Trophoblast cell (in vitro differentiated cells and primary cell): Measurements from ENCODE around the gene SURF2.

Experiments used
- DNase-seq, 2 donors: peaks; one replicate each; pipeline ENCODE4 v3.0.0-alpha.2; 2016
- H2AFZ ChIP-seq: 2 replicates; pipeline ENCODE4 v1.6.1; 2013; ENCODE audit warnings: low read length, moderate library complexity, mild to moderate bottlenecking; ENCODE audit not compliant: insufficient read depth, poor library complexity
- H2AK5ac ChIP-seq: 2 replicates; pipeline ENCODE4 v1.6.1; 2013; ENCODE audit warnings: mild to moderate bottlenecking, low read length
- H2BK120ac ChIP-seq: 2 replicates; pipeline ENCODE4 v1.6.1; 2013; ENCODE audit warnings: low read length, mild to moderate bottlenecking, moderate library complexity; ENCODE audit not compliant: insufficient read depth, poor library complexity
- H2BK12ac ChIP-seq: 2 replicates; pipeline ENCODE4 v1.6.1; 2013; ENCODE audit warnings: mild to moderate bottlenecking, low read length, moderate library complexity
- H2BK5ac ChIP-seq: 2 replicates; pipeline ENCODE4 v1.6.1; 2013; ENCODE audit warnings: low read length, low read depth, moderate library complexity, mild to moderate bottlenecking; ENCODE audit not compliant: poor library complexity
- H3K14ac ChIP-seq: 2 replicates; pipeline ENCODE4 v1.6.1; 2013; ENCODE audit warnings: mild to moderate bottlenecking, low read length
- H3K18ac ChIP-seq: 2 replicates; pipeline ENCODE4 v1.6.1; 2013; ENCODE audit warnings: mild to moderate bottlenecking, low read length
- H3K23ac ChIP-seq: 2 replicates; pipeline ENCODE4 v1.6.1; 2013; ENCODE audit warnings: low read length
- H3K27ac ChIP-seq: 2 replicates; pipeline ENCODE4 v1.5.1; 2013; ENCODE audit warnings: low read depth, mild to moderate bottlenecking, inconsistent platforms, low read length, moderate library complexity
- H3K27me3 ChIP-seq: 2 replicates; pipeline ENCODE4 v1.6.1; 2013; ENCODE audit warnings: inconsistent platforms, mild to moderate bottlenecking, low read length, moderate library complexity; ENCODE audit not compliant: insufficient read depth
- H3K36me3 ChIP-seq, 2 experiments: 1 replicate in 1 of 2; 2 replicates in 1 of 2; pipeline ENCODE4 v1.6.1; 2013; ENCODE audit warnings: low read length in 2 of 2, mild to moderate bottlenecking in 2 of 2, moderate library complexity in 1 of 2; ENCODE audit not compliant: insufficient read depth in 2 of 2, control insufficient read depth in 1 of 2
- H3K4ac ChIP-seq: 2 replicates; pipeline ENCODE4 v1.6.1; 2013; ENCODE audit warnings: low read depth, mild to moderate bottlenecking, low read length, moderate library complexity
- H3K4me1 ChIP-seq, 2 experiments: 1 replicate in 1 of 2; 2 replicates in 1 of 2; pipeline ENCODE4 v1.6.1; 2013; ENCODE audit warnings: low read length in 2 of 2, mild to moderate bottlenecking in 2 of 2, moderate library complexity in 1 of 2; ENCODE audit not compliant: insufficient read depth in 2 of 2, control insufficient read depth in 1 of 2
- H3K4me2 ChIP-seq: 2 replicates; pipeline ENCODE4 v1.6.1; 2013; ENCODE audit warnings: inconsistent platforms, mild to moderate bottlenecking, low read length, moderate library complexity
- H3K4me3 ChIP-seq: 2 replicates; pipeline ENCODE4 v1.5.1; 2013; ENCODE audit warnings: mild to moderate bottlenecking, low read depth, low read length, inconsistent platforms
- H3K79me1 ChIP-seq: one replicate; pipeline ENCODE4 v1.6.1; 2013; ENCODE audit warnings: low read length
- H3K79me2 ChIP-seq: 2 replicates; pipeline ENCODE4 v1.6.1; 2013; ENCODE audit warnings: low read length, mild to moderate bottlenecking; ENCODE audit not compliant: control insufficient read depth, insufficient read depth, poor library complexity
- H3K9ac ChIP-seq: 2 replicates; pipeline ENCODE4 v1.6.1; 2013; ENCODE audit warnings: mild to moderate bottlenecking, low read length
- H3K9me3 ChIP-seq: 2 replicates; pipeline ENCODE4 v1.6.1; 2013; ENCODE audit warnings: low read depth, mild to moderate bottlenecking, control low read depth, inconsistent platforms, low read length; ENCODE audit not compliant: insufficient read depth
- H4K12ac ChIP-seq: 2 replicates; pipeline ENCODE4 v1.6.1; 2013; ENCODE audit warnings: low read depth, mild to moderate bottlenecking, low read length, moderate library complexity
- H4K8ac ChIP-seq: 2 replicates; pipeline ENCODE4 v1.6.1; 2013; ENCODE audit warnings: low read depth, mild to moderate bottlenecking, low read length, moderate library complexity
- H4K91ac ChIP-seq: one replicate; pipeline ENCODE4 v1.6.1; 2013; ENCODE audit warnings: low read depth, mild to moderate bottlenecking, low read length, moderate library complexity
- WGBS: extraction: QIAGEN DNeasy Blood & Tissue Kit; methylation state at CpG from one replicate; pipeline ENCODE4 v1.1.7; 2013; ENCODE audit warnings: missing lambda C conversion rate; ENCODE audit not compliant: insufficient read length, insufficient coverage; ENCODE audit errors: extremely low coverage; 5-methylcytosine and 5-hydroxymethylcytosine counted together

Gene SURF2

GRCh38 chr9:133335924-133336811 lies 20.2 kb upstream of the SURF2 start, which contains the start of gene SURF6:
Gene SURF6 (minus strand): TSS chr9:133336188. CDS start chr9:133336132, 56 bp downstream.
- no CpG with 5 or more reads among the region's 70 CpGs for WGBS
- Histone ChIP-seq H3K79me1 (peaks cover 6% of the 10 kb centered on the region), H3K27ac (peak within 1 kb of the TSS; percentile 58), H2BK120ac (peak within 1 kb of the TSS; percentile 74), H3K18ac (peak within 1 kb of the TSS; percentile 95), H3K79me2 (peaks cover 5% of the 10 kb centered on the region), H2BK5ac (peak within 1 kb of the TSS; percentile 64), H3K36me3 (peaks cover 47 to 56% of the 10 kb centered on the region in 2 experiments), H2AK5ac (peak within 1 kb of the TSS; percentile 34), H3K27me3 (no peaks in the 10 kb centered on the region), H3K9me3 (peaks cover 2% of the 10 kb centered on the region), H3K23ac (no peak within 1 kb of the TSS), H4K12ac (peak within 1 kb of the TSS; percentile 90), H4K8ac (peak within 1 kb of the TSS; percentile 95), H3K4me1 (peaks cover 0 to 3% of the 10 kb centered on the region in 2 experiments), H2BK12ac (no peak within 1 kb of the TSS), H3K14ac (peak within 1 kb of the TSS; percentile 95), H3K4me3 (peak within 1 kb of the TSS; percentile 93), H3K4me2 (peak within 1 kb of the TSS; percentile 86), H3K4ac (peak within 1 kb of the TSS; percentile 92), H4K91ac (peak within 1 kb of the TSS; percentile 81), H2AFZ (peak within 1 kb of the TSS; percentile 92), H3K9ac (peak within 1 kb of the TSS; percentile 88)
- DNase-seq: peak; percentile 85 to 96

DNA sequence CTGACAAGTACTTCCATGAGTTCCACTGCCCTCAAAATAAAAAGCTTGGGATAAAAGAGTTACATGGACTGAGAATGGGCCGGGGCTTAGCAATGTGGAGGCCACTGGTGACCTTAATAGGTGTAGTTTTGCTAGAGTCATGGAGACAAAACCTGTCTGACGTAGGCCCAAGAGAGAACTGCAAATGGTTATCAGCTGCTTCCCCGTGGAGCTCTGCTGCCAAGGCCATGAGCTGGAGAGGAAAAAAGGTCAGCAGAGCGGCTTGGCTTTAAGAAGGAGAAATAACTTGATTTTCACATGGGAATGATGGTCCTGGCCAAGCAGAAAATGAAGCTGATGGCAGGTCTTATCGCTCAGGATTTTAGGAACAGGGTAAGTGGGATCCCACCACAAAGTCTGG lies 16.7 kb upstream of the SURF2 start:
- H3K14ac ChIP-seq: no peak overlapping the region
- no peak overlapping the region for H2BK5ac ChIP-seq
- peaks cover 0 to 3% of the 10 kb centered on the region in 2 experiments for H3K4me1 ChIP-seq
- peaks cover 5% of the 10 kb centered on the region for H3K79me2 ChIP-seq
- no peak overlapping the region for H4K8ac ChIP-seq
- no peak overlapping the region for H2AFZ ChIP-seq
- no peak for DNase-seq
- H3K79me1 ChIP-seq: peaks cover 6% of the 10 kb centered on the region
- H2BK120ac ChIP-seq: no peak overlapping the region
- peaks cover 49 to 56% of the 10 kb centered on the region in 2 experiments for H3K36me3 ChIP-seq
- H3K23ac ChIP-seq: no peak overlapping the region
- no peak overlapping the region for H3K4ac ChIP-seq
- H3K27me3 ChIP-seq: no peaks in the 10 kb centered on the region
- H2BK12ac ChIP-seq: no peak overlapping the region
- H3K4me2 ChIP-seq: no peak overlapping the region
- H3K27ac ChIP-seq: no peak overlapping the region
- H3K4me3 ChIP-seq: no peak overlapping the region
- no peak overlapping the region for H4K12ac ChIP-seq
- no peak overlapping the region for H3K18ac ChIP-seq
- no peaks in the 10 kb centered on the region for H3K9me3 ChIP-seq
- WGBS: no CpG with 5 or more reads among the region's 5 CpGs
- no peak overlapping the region for H3K9ac ChIP-seq
- no peak overlapping the region for H2AK5ac ChIP-seq
- H4K91ac ChIP-seq: no peak overlapping the region

DNA sequence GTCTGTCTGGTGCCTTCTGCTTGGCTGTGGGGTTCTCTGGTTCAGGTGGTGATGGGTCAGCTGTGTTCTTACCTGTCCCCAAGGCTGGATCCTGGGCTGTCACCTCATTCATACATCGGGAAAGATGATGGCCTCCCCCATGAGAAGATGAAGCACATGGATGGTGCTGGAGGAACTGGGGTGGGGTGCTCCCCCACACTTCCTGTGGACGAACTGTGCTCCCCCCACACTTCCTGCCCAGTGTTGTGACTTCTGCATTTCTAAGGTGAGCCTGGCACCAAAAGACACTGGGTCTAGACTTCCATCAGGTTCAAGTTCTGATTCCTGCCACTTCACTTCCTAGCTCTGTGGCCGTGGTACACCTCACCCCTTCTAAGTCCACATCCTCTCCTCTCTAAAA lies 16.1 kb upstream of the SURF2 start:
- Histone ChIP-seq H3K4me2 (no peak overlapping the region), H2AK5ac (no peak overlapping the region), H2BK12ac (no peak overlapping the region), H3K79me2 (peaks cover 5% of the 10 kb centered on the region), H2BK120ac (no peak overlapping the region), H3K4me1 (peaks cover 0 to 3% of the 10 kb centered on the region in 2 experiments), H3K4me3 (no peak overlapping the region), H3K79me1 (peaks cover 6% of the 10 kb centered on the region), H3K9ac (no peak overlapping the region), H3K9me3 (peaks cover under 1% of the 10 kb centered on the region), H3K27me3 (no peaks in the 10 kb centered on the region), H4K8ac (no peak overlapping the region), H3K14ac (no peak overlapping the region), H3K18ac (no peak overlapping the region), H3K23ac (no peak overlapping the region), H4K91ac (no peak overlapping the region), H3K27ac (no peak overlapping the region), H3K36me3 (peaks cover 55 to 62% of the 10 kb centered on the region in 2 experiments), H2AFZ (no peak overlapping the region), H3K4ac (no peak overlapping the region), H4K12ac (no peak overlapping the region), H2BK5ac (no peak overlapping the region)
- no peak for DNase-seq
- WGBS: no CpG with 5 or more reads among the region's 3 CpGs

DNA sequence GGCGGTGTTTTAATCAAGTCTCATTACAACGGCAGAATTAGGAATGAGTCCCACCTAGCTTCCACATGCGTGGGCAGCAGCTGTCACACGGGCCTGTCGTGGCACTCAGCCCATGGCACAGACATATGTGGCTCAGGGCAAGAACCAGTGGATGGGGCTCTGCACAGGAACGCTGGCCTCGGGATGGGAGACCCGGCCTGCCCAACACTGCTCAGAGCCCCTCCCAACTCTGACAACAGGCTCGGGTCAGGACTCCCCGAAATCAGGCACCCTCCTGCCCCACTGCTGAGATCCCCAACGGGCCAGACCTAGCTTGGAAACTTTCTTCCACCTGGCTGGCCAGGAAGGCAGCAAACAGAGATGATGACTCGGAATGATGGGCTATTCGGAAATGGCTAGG lies 15.4 kb upstream of the SURF2 start:
- Histone ChIP-seq H4K8ac (no peak overlapping the region), H3K14ac (no peak overlapping the region), H3K4me1 (peaks cover 0 to 3% of the 10 kb centered on the region in 2 experiments), H2BK12ac (no peak overlapping the region), H3K36me3 (peaks cover 62 to 68% of the 10 kb centered on the region in 2 experiments), H3K27me3 (no peaks in the 10 kb centered on the region), H3K79me2 (peaks cover under 1% of the 10 kb centered on the region), H3K27ac (no peak overlapping the region), H3K4me3 (no peak overlapping the region), H3K9me3 (peaks cover 1% of the 10 kb centered on the region), H3K23ac (no peak overlapping the region), H4K91ac (no peak overlapping the region), H3K18ac (no peak overlapping the region), H4K12ac (no peak overlapping the region), H2BK120ac (no peak overlapping the region), H3K9ac (no peak overlapping the region), H3K4me2 (no peak overlapping the region), H2AFZ (no peak overlapping the region), H3K79me1 (peaks cover 4% of the 10 kb centered on the region), H2BK5ac (no peak overlapping the region), H3K4ac (no peak overlapping the region), H2AK5ac (no peak overlapping the region)
- WGBS: no CpG with 5 or more reads among the region's 13 CpGs
- no peak for DNase-seq
